GM23338 (cell line): Measurements from ENCODE around the gene SLBP. TPM values are rescaled to one million over a fixed set of nuclear protein-coding genes. Genes with fewer than 3 reads are reported as not detected.

Source experiments
- ATAC-seq: fragments of 200-7000 bp; cut with Tn5 transposase; 3 replicates; pipeline ENCODE4 v1.9.1; 2020
- DNase-seq: peaks from one replicate; pipeline ENCODE4 v3.0.0-alpha.2; 2015; ENCODE audit warnings: low spot score
- H2AFZ ChIP-seq: fragments of 200-600 bp; sonication (generic); 2 replicates; pipeline ENCODE4 v1.8.0; 2016; ENCODE audit warnings: antibody characterized with exemption, mild to moderate bottlenecking, moderate library complexity
- H3F3A ChIP-seq: fragments of 200-600 bp; sonication (generic); replicated peaks from 2 replicates; pipeline ENCODE4 v1.8.0; 2017; ENCODE audit warnings: antibody characterized with exemption, mixed run types, low read depth
- H3K27ac ChIP-seq: fragments of 200-600 bp; sonication (generic); 2 replicates; pipeline ENCODE4 v1.6.1; 2016; ENCODE audit warnings: low read depth
- H3K27me3 ChIP-seq: fragments of 200-600 bp; sonication (generic); 2 replicates; pipeline ENCODE4 v1.8.0; 2016; ENCODE audit warnings: mild to moderate bottlenecking, mixed run types, moderate library complexity; ENCODE audit not compliant: insufficient read depth
- H3K36me3 ChIP-seq: fragments of 200-600 bp; sonication (generic); 2 replicates; pipeline ENCODE4 v1.8.0; 2016; ENCODE audit warnings: mild to moderate bottlenecking; ENCODE audit not compliant: insufficient read depth
- H3K4me1 ChIP-seq: fragments of 200-600 bp; sonication (generic); 2 replicates; pipeline ENCODE4 v1.8.0; 2016; ENCODE audit warnings: mild to moderate bottlenecking, moderate library complexity; ENCODE audit not compliant: insufficient read depth
- H3K4me2 ChIP-seq: fragments of 200-600 bp; sonication (generic); 2 replicates; pipeline ENCODE4 v1.7.1; 2017; ENCODE audit warnings: mixed run types
- H3K4me3 ChIP-seq: fragments of 200-600 bp; sonication (generic); 2 replicates; pipeline ENCODE4 v1.6.1; 2016; ENCODE audit warnings: mixed run types
- H3K79me2 ChIP-seq: fragments of 200-600 bp; sonication (generic); replicated peaks from 2 replicates; pipeline ENCODE4 v1.8.0; 2017; ENCODE audit warnings: mild to moderate bottlenecking; ENCODE audit not compliant: insufficient read depth
- H3K9me2 ChIP-seq: fragments of 200-600 bp; sonication (generic); 2 replicates; pipeline ENCODE4 v1.8.0; 2017; ENCODE audit not compliant: insufficient read depth
- H4K20me1 ChIP-seq: fragments of 200-600 bp; sonication (generic); replicated peaks from 2 replicates; pipeline ENCODE4 v1.8.0; 2017; ENCODE audit warnings: mild to moderate bottlenecking; ENCODE audit not compliant: insufficient read depth
- H3K27ac Mint-ChIP-seq: 2 replicates; pipeline ENCODE4 v1.8.0; 2020; ENCODE audit warnings: inconsistent platforms, mild to moderate bottlenecking, moderate library complexity, mixed read lengths
- H3K27me3 Mint-ChIP-seq: 3 replicates; pipeline ENCODE4 v1.8.0; 2022; ENCODE audit warnings: low read depth, mild to moderate bottlenecking, moderate library complexity, mixed read lengths, inconsistent platforms; ENCODE audit not compliant: insufficient read depth, poor library complexity
- H3K36me3 Mint-ChIP-seq: 3 replicates; pipeline ENCODE4 v1.8.0; 2021; ENCODE audit warnings: low read depth, mild to moderate bottlenecking, inconsistent platforms, moderate library complexity, mixed read lengths
- H3K4me1 Mint-ChIP-seq: 3 replicates; pipeline ENCODE4 v1.8.0; 2020; ENCODE audit warnings: mild to moderate bottlenecking, inconsistent platforms, mixed read lengths
- H3K4me3 Mint-ChIP-seq: 3 replicates; pipeline ENCODE4 v1.8.0; 2021; ENCODE audit warnings: moderate library complexity, mild to moderate bottlenecking, inconsistent platforms, mixed read lengths
- H3K9me3 Mint-ChIP-seq: 3 replicates; pipeline ENCODE4 v1.8.0; 2020; ENCODE audit warnings: moderate library complexity, mild to moderate bottlenecking, inconsistent platforms, mixed read lengths
- CREB1 ChIP-seq: fragments of 250-450 bp; sonication (Bioruptor Pico); IDR thresholded peaks from 2 replicates; pipeline ENCODE4 v1.5.0; 2020; ENCODE audit warnings: low read depth, mild to moderate bottlenecking, moderate library complexity
- CTCF ChIP-seq, 2 experiments: fragments of 200-600 bp in 1 of 2; sonication (generic) in 1 of 2; conservative IDR thresholded peaks; 2 replicates each; pipeline versions ENCODE4 v1.5.1 to v1.6.1; 2016 to 2017; ENCODE audit warnings: antibody characterized with exemption in 2 of 2, low read depth in 2 of 2, mild to moderate bottlenecking in 2 of 2, moderate library complexity in 1 of 2
- ETS1 ChIP-seq: IDR thresholded peaks from 2 replicates; pipeline ENCODE4 v1.6.1; 2016; ENCODE audit warnings: antibody characterized with exemption
- EZH2 ChIP-seq: fragments of 200-600 bp; sonication (generic); IDR thresholded peaks from one replicate; pipeline ENCODE4 v1.8.0; 2017; ENCODE audit warnings: antibody characterized with exemption, mild to moderate bottlenecking, low read depth; ENCODE audit not compliant: unreplicated experiment
- EZH2phosphoT487 ChIP-seq: fragments of 200-600 bp; sonication (generic); IDR thresholded peaks from one replicate; pipeline ENCODE4 v1.8.1; 2018; ENCODE audit warnings: antibody characterized with exemption; ENCODE audit not compliant: unreplicated experiment
- JUNB ChIP-seq: IDR thresholded peaks from one replicate; pipeline ENCODE4 v1.6.1; 2016; ENCODE audit warnings: antibody characterized with exemption; ENCODE audit not compliant: unreplicated experiment
- NANOG ChIP-seq: IDR thresholded peaks from 2 replicates; pipeline ENCODE4 v1.6.1; 2016; ENCODE audit warnings: antibody characterized with exemption, borderline replicate concordance
- POLR2AphosphoS5 ChIP-seq: IDR thresholded peaks from 2 replicates; pipeline ENCODE4 v1.6.1; 2016; ENCODE audit warnings: antibody characterized with exemption, low read depth
- REST ChIP-seq: IDR thresholded peaks from one replicate; pipeline ENCODE4 v1.6.1; 2018; ENCODE audit warnings: antibody characterized with exemption; ENCODE audit not compliant: unreplicated experiment
- STAT1 ChIP-seq: IDR thresholded peaks from one replicate; pipeline ENCODE4 v1.6.1; 2016; ENCODE audit warnings: antibody characterized with exemption; ENCODE audit not compliant: unreplicated experiment
- ZNF114 ChIP-seq: fragments of 250-450 bp; sonication (Bioruptor Pico); IDR thresholded peaks from 2 replicates; pipeline ENCODE4 v1.5.0; 2020; ENCODE audit warnings: mild to moderate bottlenecking, moderate library complexity
- ZNF331 ChIP-seq: fragments of 250-450 bp; sonication (Bioruptor Pico); IDR thresholded peaks from 2 replicates; pipeline ENCODE4 v1.5.0; 2020; ENCODE audit warnings: low read depth, mild to moderate bottlenecking, moderate library complexity
- ZNF462 ChIP-seq: fragments of 250-450 bp; sonication (Bioruptor Pico); IDR thresholded peaks from 2 replicates; pipeline ENCODE4 v1.5.0; 2020; ENCODE audit warnings: mild to moderate bottlenecking, moderate library complexity
- polyA plus RNA-seq: library from polyadenylated mRNA; unstranded; fragments of >200 nt; fragmentation: Nextera tagmentation; extraction: Ambion mirVana; gene quantifications from 2 replicates; pipeline ENCODE4 v1.2.1, GENCODE V29; 2016
- total RNA-seq: library from RNA; depleted of rRNA; stranded (reverse); fragments of >200 nt; shearing (Covaris generic); gene quantifications from 2 replicates; pipeline ENCODE4 v1.2.3, GENCODE V29; 2014

Gene SLBP
- total and polyA plus RNA-seq, 2 experiments from 2014 or later, result 54.4 to 58.6 TPM

- H4K20me1 ChIP-seq, result no peaks in the 10 kb centered on the region
- Mint-ChIP-seq H3K27ac (no peak overlapping the region), H3K36me3 (peaks cover 4% of the 10 kb centered on the region; the same call in 2 of the 3 replicates), H3K27me3 (peaks cover 10% of the 10 kb centered on the region), H3K4me3 (no peak overlapping the region), H3K9me3 (peaks cover 4% of the 10 kb centered on the region; the same call in 1 of the 3 replicates), H3K4me1 (no peaks in the 10 kb centered on the region)
- H3K4me1 ChIP-seq, result no peaks in the 10 kb centered on the region
- H3K4me2 ChIP-seq, result no peak overlapping the region
- H3K79me2 ChIP-seq, result no peaks in the 10 kb centered on the region
- no peak overlapping the region for H3K4me3 ChIP-seq
- H2AFZ ChIP-seq, result no peak overlapping the region
- H3K27me3 ChIP-seq, result no peaks in the 10 kb centered on the region
- DNase-seq (no peak), ATAC-seq (no peak)
- no peak overlapping the region for H3K27ac ChIP-seq
- no peaks in the 10 kb centered on the region for H3F3A ChIP-seq
- TF ChIP-seq REST, result no peak
- TF ChIP-seq EZH2phosphoT487, result no peak
- TF ChIP-seq CREB1 (CRISPR knock-in tag), result no peak
- no peak for TF ChIP-seq ZNF331 (CRISPR knock-in tag)
- no peak for TF ChIP-seq NANOG
- no peak for TF ChIP-seq ETS1
- no peak for TF ChIP-seq EZH2
- TF ChIP-seq JUNB, result no peak
- no peak for TF ChIP-seq ZNF462
- TF ChIP-seq STAT1, result no peak
- no peak for TF ChIP-seq CTCF (conservative IDR thresholded peaks at IDR 0.05; ENCODE audit: low read depth in 2 of 2)
- TF ChIP-seq POLR2AphosphoS5, result no peak
- no peak for TF ChIP-seq ZNF114 (CRISPR knock-in tag)
- H3K36me3 ChIP-seq, result no peaks in the 10 kb centered on the region
- no peaks in the 10 kb centered on the region for H3K9me2 ChIP-seq
Observed at GRCh38 chr4:1651609-1652008, 60.5 kb downstream of the SLBP start.
